ENCODE results near the gene ZNF467.

Gene ZNF467

DNA sequence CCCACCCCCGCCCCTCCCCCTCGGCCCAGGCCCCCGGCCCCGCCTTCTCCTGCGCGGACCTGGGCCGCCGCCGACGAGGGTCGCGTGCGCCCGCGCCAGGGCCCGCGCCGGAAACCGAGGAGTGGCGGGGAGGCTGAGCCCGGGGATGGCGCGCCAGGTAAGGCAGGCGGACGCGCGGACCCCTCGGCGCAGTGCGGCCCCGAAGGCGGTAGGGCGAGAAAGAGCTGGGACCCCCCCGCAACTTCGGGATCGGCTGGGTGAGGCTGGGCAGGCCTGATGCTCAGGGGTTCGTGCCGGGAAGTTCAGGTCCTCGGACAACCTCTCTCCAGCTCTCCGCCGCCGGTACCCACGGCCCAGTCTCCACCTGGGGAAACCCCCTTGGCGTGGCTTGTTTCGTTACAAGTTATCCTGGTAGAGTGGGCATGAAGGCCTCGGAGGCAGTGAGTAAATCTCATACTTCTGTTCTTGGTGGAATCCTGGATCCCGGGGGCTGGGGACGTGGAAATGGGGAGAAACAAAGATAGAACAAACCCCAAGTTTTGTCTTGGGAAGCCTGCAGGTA is 58.4 kb downstream of the ZNF467 start:
- peak overlapping the region; percentile 73 to 84 for H3K4me3 ChIP-seq (ENCODE audit: low read length in 2 of 2)
- H3K27ac ChIP-seq (ENCODE audit: low read length) = peak overlapping the region; percentile 74
- H3K9ac ChIP-seq (ENCODE audit: low read length in 2 of 2) = peak overlapping the region; percentile 73 to 76

More for the DNA sequence above, 58.4 kb downstream of the ZNF467 start:
- H3K9me3 ChIP-seq (ENCODE audit: control insufficient read depth in 2 of 2, low read length in 2 of 2) = peaks cover 0 to 8% of the 10 kb centered on the region in 2 donors
- H3K4me1 ChIP-seq (ENCODE audit: control insufficient read depth, insufficient read depth, low read length) = peaks cover 37% of the 10 kb centered on the region
- H3K27me3 ChIP-seq (ENCODE audit: control insufficient read depth in 1 of 2, insufficient read depth in 2 of 2, low read length in 2 of 2) = no peaks in the 10 kb centered on the region
- H3K36me3 ChIP-seq (ENCODE audit: control insufficient read depth in 2 of 2, insufficient read depth in 2 of 2, low read length in 2 of 2) = peaks cover 0 to 4% of the 10 kb centered on the region in 2 donors

All from stomach smooth muscle (tissue), 2 donors.